K562 treated with DMSO at 1 percent for 48 hours (cell line): Measurements from ENCODE around the gene MPP2. TPM values are rescaled to one million over a fixed set of nuclear protein-coding genes. Genes with fewer than 3 reads are reported as not detected.

Source experiments
- total RNA-seq: library from RNA; unstranded; fragments of 300-600 nt; gene quantifications from 2 replicates; pipeline ENCODE4 v1.2.3, GENCODE V29; 2022; ENCODE audit warnings: low replicate concordance; ENCODE audit errors: extremely low read depth

The MPP2 gene
- total RNA-seq, result not detected in 2 replicates

GRCh38 chr17:43907425-43907981, at the start of gene MPP2:
Gene MPP2, minus strand, starts transcription at chr17:43907536. Its CDS starts 3,076 bp downstream, at chr17:43904460.

DNA sequence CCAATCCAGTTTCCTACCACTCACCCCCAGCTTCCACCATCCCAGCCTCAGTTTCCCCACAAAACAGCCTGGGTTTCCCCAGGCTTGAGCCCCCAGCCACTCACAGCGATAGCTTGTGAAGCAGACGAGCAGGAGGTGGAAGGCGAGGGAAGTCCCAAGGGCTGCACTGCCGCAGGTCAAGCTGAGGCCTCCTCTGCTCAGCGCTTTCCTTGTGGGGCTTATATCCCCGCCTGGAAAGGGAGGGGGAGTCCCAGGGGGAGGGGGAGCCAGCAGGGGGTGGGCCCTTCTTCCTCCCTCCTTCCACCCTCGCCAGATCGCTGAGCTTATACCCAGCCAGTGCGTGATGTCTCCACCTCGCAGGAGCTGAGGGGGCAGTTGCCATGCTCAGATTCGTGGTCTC, 46.4 kb upstream of the MPP2 start, which contains the start of gene PYY:
Gene PYY, minus strand, starts transcription at position 195 of the 400 bp plus-strand sequence. CDS start 457 bp downstream, outside the sequence.

GRCh38 chr17:43942051-43942685, 34.8 kb upstream of the MPP2 start, which contains the start of gene PPY:
Gene PPY, minus strand, starts transcription at chr17:43942476. Its CDS starts 822 bp downstream, at chr17:43941654.

DNA sequence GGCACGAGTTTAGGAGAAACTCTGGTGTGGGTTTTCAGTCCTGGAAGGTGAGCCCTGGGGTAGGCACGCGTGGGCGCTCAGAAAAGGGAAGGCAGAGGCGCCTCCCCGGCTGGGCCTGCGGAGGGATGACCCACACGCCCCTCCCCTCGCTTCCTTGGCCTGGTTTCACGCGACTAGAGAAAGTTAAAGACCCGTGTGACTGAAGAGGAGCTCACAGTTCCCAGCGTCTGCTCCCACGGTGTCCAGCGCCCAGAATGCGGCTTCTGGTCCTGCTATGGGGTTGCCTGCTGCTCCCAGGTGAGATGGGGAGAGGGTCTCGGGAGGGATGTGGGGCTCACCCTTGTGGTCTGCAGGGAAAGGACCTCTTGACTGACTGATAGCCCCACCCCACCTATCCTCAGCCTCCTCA, 60.4 kb downstream of the MPP2 start, which contains the start of gene CD300LG:
Gene CD300LG, plus strand, starts transcription at position 214 of the 409 bp plus-strand sequence. Its CDS starts 41 bp downstream, at position 255.

DNA sequence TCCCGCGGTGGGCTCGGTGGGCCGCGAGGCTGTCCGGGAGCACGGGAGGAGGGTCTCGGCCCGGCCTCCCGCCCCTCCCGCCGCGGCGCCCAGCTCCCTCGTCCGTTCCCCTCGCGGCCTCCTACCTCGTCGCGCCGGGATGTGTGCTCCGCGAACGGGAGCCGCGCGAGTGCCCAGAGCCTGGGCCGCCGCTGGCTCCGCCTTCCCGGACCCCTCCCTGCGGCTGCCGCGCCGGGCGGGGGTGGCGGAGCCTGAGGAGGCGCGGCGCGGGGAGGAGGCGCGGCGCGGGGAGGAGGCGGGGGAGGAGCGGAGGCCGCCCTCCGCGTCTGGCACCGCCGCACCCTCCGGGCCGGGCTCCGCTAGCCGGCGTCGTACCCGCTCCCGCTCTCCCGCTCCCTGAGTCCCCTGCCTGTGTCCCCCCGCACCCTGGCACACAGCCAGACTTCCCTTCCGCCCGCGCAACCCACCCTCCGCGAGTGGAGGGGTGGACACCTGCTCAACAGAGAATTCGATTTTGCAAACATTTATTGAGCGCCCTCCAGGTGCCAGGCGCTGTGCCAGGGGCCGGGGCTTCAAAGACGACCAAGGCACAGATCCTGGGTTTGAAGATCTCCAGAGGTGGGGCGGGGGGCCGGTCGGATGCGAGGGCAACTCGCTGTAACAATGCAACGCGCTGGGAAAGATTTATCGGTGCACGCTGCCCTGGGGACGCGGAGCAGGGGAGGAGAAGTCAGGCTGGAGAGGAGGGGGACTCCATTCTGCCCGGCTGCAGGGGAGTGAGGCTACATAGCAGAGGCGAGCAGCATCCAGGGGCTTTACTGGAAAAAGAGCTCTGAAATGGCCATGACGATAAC, 74.1 kb downstream of the MPP2 start, which contains the start of gene MPP3:
Gene MPP3, minus strand, starts transcription at position 171 of the 854 bp plus-strand sequence. CDS start 1,240 bp downstream, outside the sequence.

Other genes with a start within 250 kb of the MPP2 start
- gene MEOX1, start 245.6 kb downstream of the MPP2 start, total RNA-seq, result not detected in 2 replicates
- not detected in 2 replicates for gene SOST, start 148.7 kb downstream of the MPP2 start, total RNA-seq
- not detected in 2 replicates for gene DUSP3, start 128.6 kb downstream of the MPP2 start, total RNA-seq
- gene CFAP97D1, start 127.1 kb downstream of the MPP2 start, total RNA-seq, result not detected in 2 replicates
- gene MPP3, start 74.4 kb downstream of the MPP2 start, total RNA-seq, result not detected in 2 replicates
- not detected in 2 replicates for gene CD300LG, start 60.4 kb downstream of the MPP2 start, total RNA-seq
- gene PPY, start 34.9 kb upstream of the MPP2 start, total RNA-seq, result not detected in 2 replicates
- not detected in 2 replicates for gene PYY, start 46.4 kb upstream of the MPP2 start, total RNA-seq
- not detected in 2 replicates for gene NAGS, start 97.1 kb upstream of the MPP2 start, total RNA-seq
- gene TMEM101, start 107.4 kb upstream of the MPP2 start, total RNA-seq, result not detected in 2 replicates
- not detected in 2 replicates for gene LSM12, start 159.1 kb upstream of the MPP2 start, total RNA-seq
- not detected in 2 replicates for gene G6PC3, start 163.2 kb upstream of the MPP2 start, total RNA-seq
- gene HDAC5, start 216.1 kb upstream of the MPP2 start, total RNA-seq, result 133 TPM in 1 of 2 replicates, not detected in the other
- not detected in 2 replicates for gene HROB, start 234.4 kb upstream of the MPP2 start, total RNA-seq